GM21576 (cell line): ENCODE data around the gene CASP10.
"Not testable (repeated sequence)": the region's sequence is repeated elsewhere in the genome, so short reads cannot be mapped to it uniquely, and the experiment has no call there.

Experiments used
- ATAC-seq: cut with Tn5 transposase; IDR thresholded peaks from one replicate; pipeline ENCODE4 v1.9.1; 2021; ENCODE audit warnings: mild to moderate bottlenecking, moderate library complexity; ENCODE audit not compliant: unreplicated experiment

Gene CASP10

DNA sequence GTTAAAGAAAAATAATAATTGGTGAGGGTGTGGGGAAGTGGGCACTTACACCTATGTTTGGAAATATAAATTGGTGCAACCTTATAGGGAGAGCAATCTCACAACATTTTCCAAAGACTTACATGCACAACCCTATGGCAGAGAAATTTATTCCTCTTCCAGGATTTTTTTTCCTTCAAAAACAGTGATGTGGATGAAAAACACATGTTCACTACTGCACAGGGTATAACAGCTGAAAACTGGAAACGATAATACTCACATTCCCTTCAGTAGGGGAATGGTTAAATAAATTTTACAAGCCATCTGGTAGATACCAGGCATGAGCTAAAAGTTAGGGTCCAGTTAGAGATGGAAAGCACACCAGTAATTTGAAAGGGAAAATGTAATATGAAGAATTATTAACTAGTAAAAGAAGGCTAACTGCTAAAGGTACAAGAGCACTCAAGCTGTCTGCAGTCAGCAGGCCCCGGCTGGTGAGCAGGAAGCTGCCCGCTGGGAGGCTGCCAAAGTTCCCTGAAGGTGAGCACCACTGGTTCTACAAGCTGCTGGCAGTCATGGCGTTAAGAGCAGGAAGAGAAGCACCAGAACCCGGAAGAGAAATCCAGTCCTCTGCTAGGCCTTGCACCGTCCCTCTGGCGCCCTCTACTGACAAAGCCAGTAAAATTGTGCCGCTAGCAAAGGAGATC lies 49.0 kb downstream of the CASP10 start:
- ATAC-seq: peak; percentile 44

DNA sequence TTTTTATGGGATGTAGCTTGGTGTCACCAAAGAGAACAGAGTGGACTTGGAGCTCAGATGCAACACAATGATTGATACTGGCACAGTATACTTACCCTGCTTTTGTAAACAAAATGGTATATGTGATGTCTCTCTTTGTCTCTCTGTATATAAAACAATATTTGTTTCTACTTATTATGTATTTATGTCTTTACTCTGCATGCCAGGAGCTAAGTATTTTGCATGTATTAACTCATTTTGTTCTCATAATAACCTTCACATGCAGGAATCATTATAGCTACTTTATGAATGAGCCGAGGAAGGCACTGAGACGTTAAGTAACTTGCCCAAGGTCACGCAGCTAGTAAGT lies 49.5 kb downstream of the CASP10 start:
- ATAC-seq: no peak

DNA sequence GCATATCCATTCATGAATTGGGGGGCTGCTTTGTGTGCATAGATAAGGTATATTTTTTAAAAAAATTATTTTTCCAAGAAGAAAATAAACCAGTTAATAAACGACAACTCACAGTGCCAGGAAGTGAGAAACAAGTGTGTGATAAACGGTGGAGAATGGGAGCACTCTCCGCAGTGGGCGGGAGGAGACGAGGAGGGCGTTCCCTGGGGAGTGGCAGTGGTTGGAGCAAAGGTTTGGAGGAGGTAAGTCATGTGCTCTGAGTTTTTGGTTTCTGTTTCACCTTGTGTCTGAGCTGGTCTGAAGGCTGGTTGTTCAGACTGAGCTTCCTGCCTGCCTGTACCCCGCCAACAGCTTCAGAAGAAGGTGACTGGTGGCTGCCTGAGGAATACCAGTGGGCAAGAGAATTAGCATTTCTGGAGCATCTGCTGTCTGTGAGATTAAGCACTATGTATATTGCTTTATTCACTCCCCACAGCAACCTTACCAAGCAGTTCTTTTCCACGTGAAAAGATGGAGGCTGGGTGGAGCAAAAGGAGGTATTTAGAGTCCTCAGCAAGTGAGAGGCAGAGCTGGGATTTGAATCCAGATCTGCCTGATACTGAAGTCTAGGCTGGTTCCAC lies 50.4 kb downstream of the CASP10 start:
- peak; percentile 91 for ATAC-seq

DNA sequence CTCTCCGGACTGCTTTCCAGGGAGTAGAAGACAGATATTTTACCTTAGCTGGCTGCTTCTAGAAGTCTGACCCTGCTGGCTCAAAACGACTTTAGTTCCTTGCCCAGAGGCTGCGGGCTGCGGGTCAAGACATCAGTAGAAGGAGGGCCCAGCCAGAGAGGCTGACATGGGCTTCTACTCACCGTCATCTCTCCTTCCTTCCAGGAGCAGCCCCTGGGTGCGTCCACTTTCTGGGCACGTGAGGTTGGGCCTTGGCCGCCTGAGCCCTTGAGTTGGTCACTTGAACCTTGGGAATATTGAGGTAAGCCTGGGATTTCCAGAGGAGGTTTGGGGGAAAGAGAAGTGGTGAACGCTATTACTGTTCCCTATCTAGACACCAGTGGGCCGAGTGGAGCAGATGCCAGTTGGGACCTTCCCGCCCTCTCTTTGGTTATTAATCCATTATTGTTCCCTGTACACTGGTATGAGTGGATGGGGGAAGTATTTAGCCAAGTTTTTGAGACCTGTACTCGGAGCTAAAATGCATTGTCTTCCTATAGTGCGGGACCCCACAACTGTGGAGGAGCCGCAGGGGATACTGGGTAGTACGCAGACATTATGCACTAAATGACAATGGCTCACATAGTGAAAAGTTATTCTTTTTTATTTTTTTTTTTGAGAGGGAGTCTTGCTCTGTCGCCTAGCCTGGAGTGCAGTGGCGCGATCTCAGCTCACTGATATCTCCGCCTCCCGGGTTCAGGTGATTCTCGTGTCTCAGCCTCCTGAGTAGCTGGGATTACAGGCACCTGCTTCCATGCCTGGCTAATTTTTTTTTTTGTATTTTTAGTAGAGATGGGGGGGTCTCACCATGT lies 51.1 kb downstream of the CASP10 start:
- peak; percentile 16 for ATAC-seq

DNA sequence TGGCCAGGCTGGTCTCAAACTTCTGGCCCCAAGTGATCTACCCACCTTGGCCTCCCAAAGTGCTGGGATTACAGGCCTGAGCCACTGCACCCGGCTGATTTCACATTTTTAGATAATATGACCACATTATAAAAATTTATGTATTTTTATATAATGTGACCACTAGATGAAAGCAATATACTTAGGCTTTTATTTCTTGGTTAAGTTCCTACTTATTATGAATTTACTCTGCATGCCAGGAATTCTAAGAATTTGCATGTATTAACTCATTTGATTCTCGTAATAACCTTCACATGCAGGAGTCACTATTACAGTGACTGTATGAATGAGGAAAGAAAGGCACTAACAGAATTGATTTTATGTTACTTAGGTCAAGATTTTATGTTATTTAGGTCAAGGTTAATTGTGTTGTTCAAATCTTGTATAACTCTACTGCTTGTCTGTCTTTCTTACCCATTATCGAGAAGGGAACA lies 51.8 kb downstream of the CASP10 start:
- ATAC-seq: no peak

DNA sequence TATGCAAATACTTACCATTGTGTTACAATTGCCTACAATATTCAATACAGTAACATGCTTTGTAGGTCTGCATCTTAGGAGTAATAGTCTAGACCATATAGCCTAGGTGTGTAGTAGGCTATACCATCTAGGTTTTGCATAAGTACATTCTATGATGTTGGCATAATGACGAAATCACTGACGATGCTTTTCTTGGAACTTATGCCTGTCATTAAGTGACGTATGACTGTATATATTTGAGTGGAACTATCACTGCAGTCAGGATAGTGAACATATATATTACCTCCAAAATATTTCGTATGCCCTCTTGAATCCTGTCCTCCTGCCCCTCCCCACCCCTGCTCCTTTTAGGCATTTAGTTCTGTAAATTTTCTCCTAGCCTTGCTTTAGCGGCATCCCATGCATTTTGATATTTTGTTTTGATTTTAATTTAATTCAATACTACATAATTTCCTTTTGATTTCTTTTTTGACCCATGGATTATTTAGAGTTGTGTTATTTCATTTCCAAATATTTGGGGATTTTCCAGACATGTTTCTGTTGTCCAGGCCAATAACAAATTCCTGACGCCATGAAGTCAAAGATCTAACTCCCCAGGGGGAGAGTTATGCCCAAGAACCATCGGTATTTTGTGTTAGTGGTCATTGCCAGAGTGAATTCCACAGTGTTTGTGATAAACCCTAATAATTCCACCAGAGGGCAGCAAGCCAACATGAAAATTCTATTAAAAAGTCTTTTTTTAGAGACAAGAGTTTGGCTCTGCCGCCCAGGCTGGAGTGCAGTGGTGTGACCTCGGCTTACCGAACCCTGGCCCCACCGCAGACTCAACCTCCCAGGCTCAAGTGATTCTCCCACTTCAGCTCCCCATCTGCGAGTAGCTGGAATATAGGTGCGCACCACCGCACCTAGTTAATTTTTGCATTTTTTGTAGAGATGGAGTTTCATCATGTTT lies 53.2 kb downstream of the CASP10 start:
- no peak for ATAC-seq

DNA sequence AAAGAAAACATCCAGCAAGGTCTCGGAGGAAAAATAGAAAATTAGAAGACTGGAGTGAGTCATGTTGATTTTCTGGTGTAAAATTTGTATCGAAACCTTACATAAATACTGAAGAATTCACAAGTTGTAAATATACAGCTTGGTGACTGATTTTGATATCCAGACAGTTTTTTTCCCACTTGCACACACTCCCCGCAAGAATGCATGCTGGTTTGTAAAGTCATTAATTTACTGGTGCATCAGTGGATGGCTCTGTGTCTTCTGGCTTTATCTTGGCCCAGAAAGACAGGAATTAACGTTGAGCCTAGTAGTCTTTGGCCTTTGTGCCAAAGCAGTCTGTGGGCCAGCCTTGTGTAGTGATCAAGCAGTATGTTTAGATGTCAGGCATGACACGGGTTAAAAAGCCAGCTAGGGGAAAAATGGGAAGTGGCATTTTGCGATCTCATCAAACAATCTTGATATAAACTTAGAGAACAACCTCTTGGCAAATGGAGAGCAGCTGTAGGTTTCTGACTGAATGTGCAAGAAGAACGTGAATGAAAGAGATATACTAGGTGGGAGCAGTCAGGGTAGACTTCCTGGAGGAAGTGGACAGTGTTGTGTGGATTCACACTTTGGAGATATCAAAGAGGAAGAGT lies 54.7 kb downstream of the CASP10 start:
- no peak for ATAC-seq

DNA sequence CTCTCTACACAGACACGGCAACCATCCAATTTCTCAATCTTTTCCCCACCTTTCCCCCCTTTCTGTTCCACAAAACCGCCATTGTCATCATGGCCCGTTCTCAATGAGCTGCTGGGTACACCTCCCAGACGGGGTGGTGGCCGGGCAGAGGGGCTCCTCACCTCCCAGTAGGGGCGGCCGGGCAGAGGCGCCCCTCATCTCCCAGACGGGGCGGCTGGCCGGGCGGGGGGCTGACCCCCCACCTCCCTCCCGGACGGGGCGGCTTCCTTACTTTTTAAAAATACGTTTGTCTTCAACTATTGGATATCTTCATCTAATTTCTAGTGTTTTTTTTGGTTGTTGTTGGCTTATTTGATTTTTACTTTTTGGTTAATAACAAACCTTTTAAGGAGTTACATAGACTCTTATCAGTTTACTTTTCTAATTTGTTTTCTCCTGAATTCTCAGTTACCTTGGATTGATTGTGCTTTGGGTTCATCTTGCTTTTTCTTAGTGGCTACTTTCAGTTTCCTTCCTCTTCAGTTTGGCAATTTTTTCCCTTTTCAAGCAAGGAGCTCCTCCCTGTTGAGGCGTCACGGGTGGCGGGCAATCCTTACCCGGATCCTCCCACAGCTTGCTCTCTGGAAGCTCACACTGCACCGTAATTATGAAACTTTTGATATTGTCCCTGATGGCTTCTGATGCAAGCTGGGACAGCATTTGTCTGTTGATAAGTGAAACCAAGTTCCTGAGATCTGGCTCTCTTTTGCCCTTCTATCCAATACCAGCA lies 56.4 kb downstream of the CASP10 start:
- not testable (repeated sequence) for ATAC-seq

DNA sequence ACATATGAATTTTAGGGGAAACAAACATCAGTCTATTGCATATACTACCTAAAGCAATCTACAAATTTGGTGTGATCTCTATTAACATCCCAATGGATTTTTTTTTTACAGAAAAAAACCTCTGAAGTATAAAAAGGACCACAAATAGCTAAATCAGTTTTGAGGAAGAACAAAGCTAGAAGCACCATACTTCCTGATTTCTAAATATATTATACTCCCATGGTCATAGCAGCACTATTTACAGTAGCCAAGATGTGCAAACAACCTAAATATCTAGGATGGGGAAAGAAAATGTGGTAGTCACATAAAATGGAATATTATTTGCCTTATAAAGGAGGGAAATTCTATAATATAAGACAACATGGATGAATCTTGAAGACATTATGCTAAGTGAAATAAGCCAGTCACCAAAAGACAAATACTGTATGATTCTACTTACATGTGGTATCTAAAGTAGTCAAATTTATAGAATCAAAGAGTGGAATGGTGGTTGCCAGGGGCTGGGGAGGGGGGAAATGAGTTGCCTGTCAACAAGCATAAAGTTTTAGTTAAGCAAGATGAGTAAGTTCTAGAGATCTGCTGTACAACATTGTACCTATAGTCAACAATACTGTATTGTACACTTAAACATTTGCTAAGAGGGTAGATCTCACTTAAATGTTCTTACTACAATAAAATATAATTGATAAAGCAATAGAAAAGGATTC lies 59.8 kb downstream of the CASP10 start:
- ATAC-seq: no peak

DNA sequence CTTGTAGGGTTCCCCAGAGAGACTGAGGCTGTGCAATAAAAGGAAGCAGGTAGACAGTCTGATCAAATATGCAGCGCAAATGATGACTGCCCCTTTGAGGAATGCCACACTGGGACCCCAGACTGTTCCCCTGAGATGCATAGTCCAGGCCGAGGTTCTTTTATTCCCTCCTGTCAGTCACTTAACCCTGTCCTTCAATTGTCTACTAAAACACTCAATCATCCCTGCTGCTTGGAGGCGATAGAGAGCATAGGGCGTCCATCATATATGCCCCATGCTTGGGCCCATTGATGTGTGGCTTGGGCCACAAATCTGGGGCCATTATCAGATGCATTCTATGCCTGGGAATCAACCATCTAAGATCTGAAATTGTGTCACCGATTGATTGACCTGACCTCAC lies 61.9 kb downstream of the CASP10 start:
- ATAC-seq: no peak

DNA sequence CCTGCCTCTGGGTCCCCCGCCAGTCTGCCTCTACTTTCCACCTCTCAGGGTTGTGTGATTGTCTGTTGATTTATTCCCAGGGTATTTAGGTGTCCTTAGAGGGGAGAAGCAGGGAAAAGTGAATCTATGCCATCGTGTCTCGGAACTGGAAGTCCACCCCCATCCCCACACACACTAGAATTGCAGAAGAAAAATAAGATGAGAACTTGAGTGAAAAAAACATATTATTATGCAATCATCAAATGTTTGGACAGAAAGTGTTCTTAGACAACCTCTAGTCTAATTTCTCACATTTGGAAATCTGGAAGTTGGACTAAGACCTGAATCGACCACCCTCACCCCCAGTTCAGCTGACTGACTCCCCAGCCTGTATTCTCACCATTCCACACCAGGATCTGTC lies 63.3 kb downstream of the CASP10 start:
- ATAC-seq: no peak

DNA sequence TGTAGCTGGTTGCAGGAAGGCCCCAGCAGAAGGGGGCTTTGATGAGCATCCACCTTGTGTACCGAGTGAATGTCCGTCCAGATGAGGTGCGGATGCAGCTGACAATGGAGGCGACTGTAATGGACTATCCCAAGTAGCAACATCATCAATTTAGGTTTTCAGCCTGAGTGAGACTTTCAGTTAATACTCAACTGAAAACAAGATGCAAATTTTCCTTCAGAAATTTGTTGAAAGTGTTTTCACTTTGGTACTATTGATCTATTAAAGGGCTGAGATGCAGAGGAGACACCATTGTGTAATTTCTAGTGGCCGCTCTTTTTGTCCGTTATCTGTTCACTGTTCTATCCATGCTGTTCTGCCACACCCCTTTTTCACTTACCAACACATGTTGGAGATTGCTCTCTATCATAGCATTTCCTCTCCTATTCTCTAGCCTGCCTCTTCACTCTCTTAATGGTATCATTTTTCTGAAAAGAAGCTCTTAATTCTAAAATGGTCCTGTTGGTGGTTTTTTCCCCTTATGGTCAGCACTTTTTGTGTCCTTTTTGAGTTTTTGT lies 65.4 kb downstream of the CASP10 start:
- no peak for ATAC-seq

DNA sequence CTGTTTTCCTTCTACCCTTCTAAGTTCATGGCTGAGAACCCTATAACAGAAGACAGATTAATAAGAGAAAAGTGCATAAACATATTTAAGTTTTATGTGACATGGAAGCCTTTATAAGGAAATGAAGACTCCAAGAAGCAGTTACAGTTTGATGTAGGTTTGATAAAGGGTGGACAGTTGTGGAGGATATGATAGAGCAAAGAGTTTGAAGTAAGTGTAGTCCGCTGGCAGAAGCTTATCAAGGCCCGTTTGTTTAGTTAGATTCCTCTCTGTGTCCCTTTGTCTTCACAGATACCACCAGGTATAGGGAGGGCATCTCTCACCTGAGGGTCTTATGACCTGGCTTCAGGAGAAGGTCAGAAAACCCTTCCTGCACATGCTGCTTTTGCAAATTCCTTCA lies 66.9 kb downstream of the CASP10 start:
- no peak for ATAC-seq

DNA sequence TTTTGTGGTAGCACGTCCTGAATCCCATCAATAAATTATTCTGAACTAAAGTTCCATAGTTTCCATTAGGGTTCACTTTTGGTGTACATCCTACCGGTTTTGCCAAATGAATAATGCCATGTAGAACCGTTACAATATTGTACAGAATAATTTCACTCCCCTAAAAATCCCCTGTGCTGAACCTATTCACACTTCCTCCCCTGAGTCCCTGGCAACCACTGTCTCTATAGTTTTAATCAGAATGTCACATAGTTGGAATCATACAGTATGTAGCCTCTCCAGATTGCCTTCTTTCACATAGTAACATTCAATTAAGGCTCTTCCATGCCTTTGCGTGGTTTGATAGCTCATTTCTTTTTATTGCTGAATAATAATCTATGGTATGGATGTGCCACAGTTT lies 67.8 kb downstream of the CASP10 start:
- ATAC-seq: no peak

DNA sequence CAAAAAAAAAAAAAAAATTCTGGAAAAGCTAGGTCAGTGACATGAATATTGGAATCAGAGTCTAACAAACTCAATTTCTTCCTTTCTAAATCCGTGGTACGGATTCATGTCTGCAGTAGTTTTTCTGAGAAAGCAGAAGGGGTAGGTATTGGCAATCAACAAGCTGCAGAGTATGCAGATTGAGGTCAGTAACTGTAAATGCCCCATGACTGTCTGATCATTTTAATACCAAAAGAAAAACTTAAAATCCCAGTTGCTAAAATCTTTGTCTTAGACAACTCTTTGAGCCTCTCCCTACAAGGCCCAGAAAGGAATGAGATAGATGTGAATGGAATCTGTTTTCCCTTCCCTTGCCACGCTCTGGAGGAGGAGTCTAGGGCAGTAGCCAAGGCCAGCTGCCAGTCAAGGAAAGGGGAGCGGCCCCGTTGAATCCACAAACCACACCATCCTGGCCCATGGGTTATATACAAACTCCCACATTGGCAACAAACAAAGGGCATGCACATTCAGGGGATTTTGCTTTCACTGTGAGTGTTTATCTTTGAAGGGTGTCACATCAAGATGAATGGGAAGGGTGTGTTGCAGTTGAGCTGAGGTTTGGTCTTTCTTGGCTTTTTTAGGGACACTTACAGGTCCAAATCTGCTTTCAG lies 71.3 kb downstream of the CASP10 start:
- ATAC-seq: no peak

DNA sequence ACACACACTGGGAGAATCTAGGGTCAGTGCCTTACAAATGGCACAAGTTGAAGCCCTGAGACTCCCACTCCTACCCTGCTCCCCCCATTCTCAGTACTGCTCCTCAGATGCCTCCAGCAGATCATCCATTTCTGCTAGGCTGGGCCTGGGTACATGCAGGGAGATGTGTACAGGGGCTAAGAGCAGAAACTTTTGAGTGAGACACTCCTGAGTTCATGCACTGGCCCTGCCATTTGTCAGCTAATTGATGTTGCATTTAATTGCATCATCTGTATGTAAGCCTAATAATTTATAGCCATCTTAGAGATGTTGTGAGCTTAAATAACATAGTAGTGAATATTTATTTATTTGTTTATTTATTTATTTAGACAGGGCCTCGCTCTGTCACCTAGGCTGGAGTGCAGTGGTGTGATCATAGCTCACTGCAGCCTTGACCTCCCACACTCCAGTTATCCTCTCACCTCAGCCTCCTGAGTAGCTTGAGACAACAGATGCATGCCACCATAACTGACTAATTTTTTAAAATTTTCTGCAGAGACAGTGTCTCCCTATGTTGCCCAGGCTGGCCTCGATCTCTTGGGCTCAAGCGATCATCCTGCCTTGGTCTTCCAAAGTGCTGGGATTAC lies 72.6 kb downstream of the CASP10 start:
- ATAC-seq: no peak

DNA sequence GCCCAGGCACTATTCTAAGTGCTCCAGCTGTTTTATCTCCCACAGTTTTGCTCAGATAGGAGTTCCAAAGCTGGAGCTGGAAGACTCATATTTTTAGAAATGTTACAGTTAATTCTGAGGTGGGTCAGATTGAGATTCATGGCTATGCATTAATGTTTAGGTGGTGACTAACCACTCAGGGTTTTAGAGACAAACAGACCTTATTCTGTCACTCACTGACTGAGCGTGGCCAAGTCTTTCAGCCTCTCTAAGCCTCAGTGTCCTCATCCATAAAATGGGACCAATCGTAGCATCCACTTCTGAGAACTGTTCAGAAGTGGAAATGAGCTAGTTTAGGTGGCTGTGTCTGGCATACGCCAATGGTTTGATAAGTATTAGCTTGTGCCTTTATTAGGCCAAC lies 73.1 kb downstream of the CASP10 start:
- ATAC-seq: no peak
